ENCODE results near the gene NPBWR2. TPM values are rescaled to one million over a fixed set of nuclear protein-coding genes. Genes with fewer than 3 reads are reported as not detected.
"Not testable (repeated sequence)": the region's sequence is repeated elsewhere in the genome, so short reads cannot be mapped to it uniquely, and the experiment has no call there.

NPBWR2 gene
- total and polyA plus RNA-seq, 2 donors (not counting 3 experiments of a cell fraction or from before 2014, with no cell fraction given): not detected

DNA sequence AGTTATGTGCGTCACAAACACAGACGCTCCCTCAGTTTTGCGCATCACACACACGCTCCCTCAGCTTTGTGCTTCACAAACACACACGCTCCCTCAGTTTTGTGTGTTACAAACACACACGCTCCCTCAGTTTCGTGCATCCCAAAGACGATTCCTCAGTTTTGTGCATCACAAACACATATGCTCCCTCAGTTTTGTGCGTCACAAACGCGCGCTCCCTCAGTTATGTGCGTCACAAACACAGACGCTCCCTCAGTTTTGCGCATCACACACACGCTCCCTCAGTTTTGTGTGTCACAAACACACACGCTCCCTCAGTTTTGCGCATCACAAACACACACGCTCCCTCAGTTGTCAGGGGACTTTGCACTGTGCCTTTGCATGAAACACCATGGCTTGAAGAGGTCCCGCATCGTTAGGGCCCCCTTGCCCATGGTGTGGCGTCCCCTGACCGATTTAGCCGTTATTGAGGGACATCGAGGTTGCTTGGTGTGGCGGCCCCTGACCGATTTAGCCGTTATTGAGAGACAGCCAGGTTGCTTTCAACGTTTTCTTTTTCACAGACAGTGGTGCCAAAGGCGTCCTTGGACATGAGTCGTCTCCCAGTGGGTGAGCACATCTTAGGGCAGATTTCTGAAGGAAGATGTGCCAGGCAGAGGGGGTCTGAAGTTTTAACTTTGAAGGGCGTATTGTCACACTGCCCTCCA is 28.8 kb upstream of the NPBWR2 start:
- no peaks in the 10 kb centered on the region for H3K36me3 ChIP-seq (ENCODE audit: control insufficient read depth in 2 of 2, extremely low read depth in 1 of 2, insufficient read depth in 2 of 2, low read length in 2 of 2)
- dilution Hi-C loops (cut with MboI; ENCODE audit: extremely low pct_ligation_motif_present, low sequenced_read_pairs): no loop called here
- no peaks in the 10 kb centered on the region for H4K20me1 ChIP-seq (replicated peaks; ENCODE audit: control insufficient read depth, extremely low read depth, insufficient read depth, low read length)
- no peaks in the 10 kb centered on the region for H3K9me3 ChIP-seq (replicated peaks; ENCODE audit: control insufficient read depth, insufficient read depth, low read length)
- DNase-seq (ENCODE audit: low read depth, low spot score) (no peak), FAIRE-seq (no peak)
- intact Hi-C loops (cut with micrococcal nuclease): no loop called here
- BruUV-seq (replicated peaks): no TSS peak
- CTCF ChIA-PET: no interaction called here
- H2AFZ ChIP-seq (ENCODE audit: low read depth, low read length): no peak overlapping the region
- H3K4me1 ChIP-seq (ENCODE audit: control insufficient read depth, extremely low read depth, insufficient read depth, low read length): no peaks in the 10 kb centered on the region
- no peaks in the 10 kb centered on the region for H3K27me3 ChIP-seq (ENCODE audit: control insufficient read depth in 2 of 2, insufficient read depth in 2 of 2, low read length in 2 of 2)
- H3K4me3 ChIP-seq (replicated peaks in 1 of 3; ENCODE audit: insufficient read depth in 1 of 3, low read depth in 1 of 3, low read length in 3 of 3): no peak overlapping the region
- POLR2A ChIA-PET: no interaction called here
- H3K9me1 ChIP-seq (replicated peaks; ENCODE audit: control insufficient read depth, extremely low read depth, insufficient read depth, low read length): no peaks in the 10 kb centered on the region
- H3K4me2 ChIP-seq (ENCODE audit: insufficient read depth, low read length): no peak overlapping the region
- no peak overlapping the region for H3K9ac ChIP-seq (replicated peaks; ENCODE audit: extremely low read depth, insufficient read depth, low read length)
- H3K27ac ChIP-seq (ENCODE audit: insufficient read depth, low read depth, low read length): no peak overlapping the region
- TF ChIP-seq, protein P1, sequence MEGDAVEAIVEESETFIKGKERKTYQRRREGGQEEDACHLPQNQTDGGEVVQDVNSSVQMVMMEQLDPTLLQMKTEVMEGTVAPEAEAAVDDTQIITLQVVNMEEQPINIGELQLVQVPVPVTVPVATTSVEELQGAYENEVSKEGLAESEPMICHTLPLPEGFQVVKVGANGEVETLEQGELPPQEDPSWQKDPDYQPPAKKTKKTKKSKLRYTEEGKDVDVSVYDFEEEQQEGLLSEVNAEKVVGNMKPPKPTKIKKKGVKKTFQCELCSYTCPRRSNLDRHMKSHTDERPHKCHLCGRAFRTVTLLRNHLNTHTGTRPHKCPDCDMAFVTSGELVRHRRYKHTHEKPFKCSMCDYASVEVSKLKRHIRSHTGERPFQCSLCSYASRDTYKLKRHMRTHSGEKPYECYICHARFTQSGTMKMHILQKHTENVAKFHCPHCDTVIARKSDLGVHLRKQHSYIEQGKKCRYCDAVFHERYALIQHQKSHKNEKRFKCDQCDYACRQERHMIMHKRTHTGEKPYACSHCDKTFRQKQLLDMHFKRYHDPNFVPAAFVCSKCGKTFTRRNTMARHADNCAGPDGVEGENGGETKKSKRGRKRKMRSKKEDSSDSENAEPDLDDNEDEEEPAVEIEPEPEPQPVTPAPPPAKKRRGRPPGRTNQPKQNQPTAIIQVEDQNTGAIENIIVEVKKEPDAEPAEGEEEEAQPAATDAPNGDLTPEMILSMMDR (IDR thresholded peaks at IDR 0.05; ENCODE audit: extremely low read depth in 1 of 2, insufficient read depth in 1 of 2, low read depth in 1 of 2, low read length in 2 of 2): no peak
- TF ChIP-seq FOS (IDR thresholded peaks at IDR 0.05; ENCODE audit: borderline replicate concordance, insufficient read depth, low read length) (no peak), MYC (IDR thresholded peaks at IDR 0.05; ENCODE audit: low read depth, low read length) (no peak), JUN (IDR thresholded peaks at IDR 0.05; ENCODE audit: borderline replicate concordance, insufficient read depth, insufficient read length, low read depth) (no peak), GATA2 (IDR thresholded peaks at IDR 0.05; ENCODE audit: insufficient read depth, insufficient read length, low read depth, low read length) (no peak), POLR2A (IDR thresholded peaks at IDR 0.05; ENCODE audit: low read depth, low read length) (no peak), POLR2AphosphoS5 (IDR thresholded peaks at IDR 0.05; ENCODE audit: insufficient read depth, low read depth, low read length) (no peak), EZH2 (IDR thresholded peaks at IDR 0.05; ENCODE audit: borderline replicate concordance, low read depth, low read length, severe bottlenecking) (no peak)
- TF ChIP-seq, protein P2, sequence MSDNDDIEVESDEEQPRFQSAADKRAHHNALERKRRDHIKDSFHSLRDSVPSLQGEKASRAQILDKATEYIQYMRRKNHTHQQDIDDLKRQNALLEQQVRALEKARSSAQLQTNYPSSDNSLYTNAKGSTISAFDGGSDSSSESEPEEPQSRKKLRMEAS (IDR thresholded peaks at IDR 0.05; ENCODE audit: insufficient read depth, insufficient read length): no peak
- no peaks in the 10 kb centered on the region for H3K79me2 ChIP-seq (ENCODE audit: control insufficient read depth, insufficient read depth, low read length)

DNA sequence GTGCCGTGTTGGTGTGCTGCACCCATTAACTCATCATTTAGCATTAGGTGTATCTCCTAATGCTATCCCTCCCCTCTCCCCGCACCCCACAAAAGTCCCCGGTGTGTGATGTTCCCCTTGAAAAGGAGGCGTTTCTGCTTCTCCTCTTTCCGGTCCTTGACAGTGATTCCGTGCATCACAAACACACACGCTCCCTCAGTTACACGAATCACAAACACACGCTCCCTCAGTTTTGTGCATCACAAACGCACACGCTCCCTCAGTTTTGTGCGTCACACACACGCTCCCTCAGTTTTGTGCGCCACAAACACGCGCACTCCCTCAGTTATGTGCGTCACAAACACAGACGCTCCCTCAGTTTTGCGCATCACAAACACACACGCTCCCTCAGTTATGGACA is 27.4 kb upstream of the NPBWR2 start:
- H3K27me3 ChIP-seq (ENCODE audit: control insufficient read depth in 2 of 2, insufficient read depth in 2 of 2, low read length in 2 of 2); H3K4me1 ChIP-seq (ENCODE audit: control insufficient read depth, extremely low read depth, insufficient read depth, low read length); H3K9ac ChIP-seq (replicated peaks; ENCODE audit: extremely low read depth, insufficient read depth, low read length); FAIRE-seq; H2AFZ ChIP-seq (ENCODE audit: low read depth, low read length); H3K4me2 ChIP-seq (ENCODE audit: insufficient read depth, low read length); H3K9me3 ChIP-seq (replicated peaks; ENCODE audit: control insufficient read depth, insufficient read depth, low read length); dilution Hi-C loops (cut with MboI; ENCODE audit: extremely low pct_ligation_motif_present, low sequenced_read_pairs); H3K9me1 ChIP-seq (replicated peaks; ENCODE audit: control insufficient read depth, extremely low read depth, insufficient read depth, low read length); H3K4me3 ChIP-seq (replicated peaks in 1 of 3; ENCODE audit: insufficient read depth in 1 of 3, low read depth in 1 of 3, low read length in 3 of 3); POLR2A ChIA-PET; CTCF ChIA-PET; H3K27ac ChIP-seq (ENCODE audit: insufficient read depth, low read depth, low read length); H3K36me3 ChIP-seq (ENCODE audit: control insufficient read depth in 2 of 2, extremely low read depth in 1 of 2, insufficient read depth in 2 of 2, low read length in 2 of 2); H4K20me1 ChIP-seq (replicated peaks; ENCODE audit: control insufficient read depth, extremely low read depth, insufficient read depth, low read length); H3K79me2 ChIP-seq (ENCODE audit: control insufficient read depth, insufficient read depth, low read length); intact Hi-C loops (cut with micrococcal nuclease); BruUV-seq (replicated peaks); DNase-seq (ENCODE audit: low read depth, low spot score): not testable (repeated sequence)
